Ovary (tissue), 9 donors: ENCODE results near the gene NCOA1. TPM values are rescaled to one million over a fixed set of nuclear protein-coding genes. Genes with fewer than 3 reads are reported as not detected.

Experiments
- DNase-seq, 5 donors: peaks; one replicate each; pipeline ENCODE4 v3.0.0-alpha.2; 2019 to 2020
- H3K27ac ChIP-seq, 2 donors: fragments of 200-600 bp; one replicate each; pipeline versions ENCODE4 v1.5.1 to v1.8.0; 2019 to 2022
- H3K27me3 ChIP-seq: fragments of 200-600 bp; one replicate; pipeline ENCODE4 v1.8.0; 2022
- H3K36me3 ChIP-seq: fragments of 200-600 bp; sonication (generic); one replicate; pipeline ENCODE4 v1.5.1; 2019
- H3K4me1 ChIP-seq: one replicate; pipeline ENCODE4 v1.8.1; 2013; ENCODE audit warnings: mild to moderate bottlenecking, moderate library complexity; ENCODE audit not compliant: insufficient read depth
- H3K4me3 ChIP-seq: fragments of 200-600 bp; sonication (generic); one replicate; pipeline ENCODE4 v1.5.1; 2017
- H3K9me3 ChIP-seq, 2 donors: fragments of 200-600 bp in 1 of 2; sonication (generic) in 1 of 2; one replicate each; pipeline versions ENCODE4 v1.5.1 to v1.8.1; 2013 to 2019; ENCODE audit warnings: mild to moderate bottlenecking in 1 of 2, moderate library complexity in 1 of 2
- CTCF ChIP-seq, 3 donors: fragments of 450-650 bp in 2 of 3; fragments of 200-600 bp in 1 of 3; IDR thresholded peaks; one replicate each; pipeline versions ENCODE4 v1.5.1 to v1.8.0; 2016 to 2022; ENCODE audit warnings: antibody characterized with exemption in 3 of 3, mild to moderate bottlenecking in 1 of 3
- EP300 ChIP-seq: sonication (generic); formaldehyde crosslinking; IDR thresholded peaks from one replicate; pipeline ENCODE4 v1.6.1; 2017; ENCODE audit warnings: antibody characterized with exemption
- POLR2A ChIP-seq: fragments of 450-650 bp; IDR thresholded peaks from one replicate; pipeline ENCODE4 v1.6.1; 2017; ENCODE audit warnings: antibody characterized with exemption, mild to moderate bottlenecking, moderate library complexity
- WGBS, 3 donors: extraction: QIAGEN DNeasy Blood & Tissue Kit in 1 of 3; methylation state at CpG; one replicate each; pipeline versions ENCODE4 v1.1.5 to v1.1.7; 2013 to 2017; 5-methylcytosine and 5-hydroxymethylcytosine counted together
- intact Hi-C, 4 donors: fragments of 100-400 bp; cut with DNase I; formaldehyde crosslinking; loops; one replicate each; pipeline versions ENCODE4 v1.11.0 to v1.15.1; 2022 to 2023
- polyA plus RNA-seq, 2 donors: library from polyadenylated mRNA; stranded (reverse); fragments of 200-250 nt in 1 of 2; fragments of 350-450 nt in 1 of 2; fragmentation: Illumina TruSeq in 1 of 2; extraction: RNeasy Lipid Tissue Mini Kit (QIAGEN cat#74804) in 1 of 2; gene quantifications; one replicate each; pipeline ENCODE4 v1.2.3, GENCODE V29; 2013 to 2014
- total RNA-seq, 7 donors: library from RNA; depleted of rRNA in 2 of 7; stranded (reverse); fragments of >200 nt in 2 of 7; fragmentation: NEBNext Ultra II Directional in 3 of 7; extraction: Animal tissue kit (Norgen Biotek cat#: 25700) in 3 of 7; gene quantifications; one replicate each; pipeline versions ENCODE4 v1.1.0 to v1.2.4, GENCODE V29; 2016 to 2023
- donor health status: DM: no; HTN: no; CAD: no; lungs with moderate emphysema.
- donor health status: DM: no; HTN: no; CAD: no.
- donor health status: Bipolar disorder and iron deficiency.
- donor health status: DM: yes; HTN: yes; CAD: no.
- donor health status: DM: no; HTN: no; CAD: no.
- donor health status: DM: yes; HTN: yes; CAD: no.

The NCOA1 gene
- total and polyA plus RNA-seq, 9 donors: 20.2 to 69.0 (median 57.3) TPM

DNA sequence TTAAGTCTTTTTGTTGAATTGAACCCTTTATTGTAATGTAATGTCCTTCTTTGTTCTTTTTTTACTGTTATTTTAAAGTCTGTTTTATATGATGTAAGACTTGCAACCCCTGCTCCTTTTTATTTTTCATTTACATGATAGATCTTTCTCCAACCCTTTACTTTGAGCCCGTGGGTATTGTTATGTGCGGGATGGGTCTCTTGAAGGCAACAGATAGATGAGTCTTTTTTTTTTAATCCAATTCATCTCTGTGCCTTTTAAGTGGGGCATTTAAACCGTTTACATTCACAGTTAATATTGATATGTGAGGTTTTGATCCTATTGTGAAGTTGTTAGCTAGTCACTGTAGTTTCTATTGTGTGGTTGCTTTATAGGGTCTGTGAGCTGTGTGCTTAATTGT lies 120.6 kb downstream of the NCOA1 start:
- DNase-seq: no peak
- TF ChIP-seq POLR2A (no peak), CTCF (IDR thresholded peaks at IDR 0.05) (no peak), EP300 (no peak)
- Histone ChIP-seq H3K4me3 (no peak overlapping the region), H3K27ac (no peak overlapping the region), H3K9me3 (peaks cover 0 to 2% of the 10 kb centered on the region in 2 donors), H3K27me3 (no peaks in the 10 kb centered on the region), H3K36me3 (no peaks in the 10 kb centered on the region), H3K4me1 (no peaks in the 10 kb centered on the region)
- 93 to 97% (median 94%) methylated on average over 3 of the region's 3 CpGs for WGBS, 3 donors
- intact Hi-C loops: no loop called here

DNA sequence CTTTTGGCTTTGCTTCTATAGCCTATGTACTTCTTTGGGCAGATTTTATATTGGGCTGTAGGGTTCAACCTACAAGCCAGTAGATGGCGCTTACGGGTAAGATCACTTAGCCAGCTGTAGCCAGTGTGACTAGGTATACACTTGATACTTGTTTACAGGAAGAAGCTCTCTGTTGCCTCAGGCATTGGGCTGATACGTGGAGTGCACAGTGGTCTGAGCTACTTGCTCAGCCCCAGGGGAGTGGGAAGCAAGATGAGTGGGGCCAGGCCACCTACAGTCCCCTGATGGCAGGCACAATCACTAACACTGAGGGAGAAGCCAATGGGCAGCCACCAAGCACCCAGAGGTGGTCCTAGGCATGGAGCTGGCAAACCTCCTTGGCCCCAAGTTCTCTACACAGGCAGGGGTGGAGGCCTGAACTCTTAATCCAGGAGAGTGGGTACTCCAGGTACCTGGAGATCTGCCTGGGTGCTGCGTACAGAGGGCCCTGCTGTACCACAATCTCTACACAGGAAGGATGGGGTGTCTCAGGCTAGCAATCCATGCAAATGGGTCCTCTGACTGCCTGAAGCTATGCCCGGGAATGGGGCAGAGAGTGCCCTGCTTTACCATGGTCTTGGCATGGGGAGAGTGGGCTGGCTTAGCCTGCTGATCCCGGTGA lies 122.2 kb downstream of the NCOA1 start:
- Histone ChIP-seq H3K36me3 (no peaks in the 10 kb centered on the region), H3K9me3 (peaks cover 0 to 2% of the 10 kb centered on the region in 2 donors), H3K4me3 (no peak overlapping the region), H3K27ac (no peak overlapping the region), H3K27me3 (no peaks in the 10 kb centered on the region), H3K4me1 (no peaks in the 10 kb centered on the region)
- DNase-seq: no peak
- WGBS, 3 donors: 79 to 83% (median 79%) methylated on average over 6 of the region's 6 CpGs
- TF ChIP-seq EP300: no peak
- no peak for TF ChIP-seq CTCF (IDR thresholded peaks at IDR 0.05)
- no peak for TF ChIP-seq POLR2A
- intact Hi-C loops: no loop called here

GRCh38 chr2:24616616-24617015 lies 125.6 kb downstream of the NCOA1 start:
- H3K27me3 ChIP-seq: no peaks in the 10 kb centered on the region
- no peak overlapping the region for H3K4me3 ChIP-seq
- 90 to 97% (median 94%) methylated on average over 2 of the region's 2 CpGs for WGBS, 3 donors
- intact Hi-C loops: no loop called here
- H3K36me3 ChIP-seq: no peaks in the 10 kb centered on the region
- no peaks in the 10 kb centered on the region for H3K4me1 ChIP-seq
- peaks cover 0 to 2% of the 10 kb centered on the region in 2 donors for H3K9me3 ChIP-seq
- no peak for DNase-seq
- H3K27ac ChIP-seq: no peak overlapping the region
- TF ChIP-seq EP300 (no peak), CTCF (IDR thresholded peaks at IDR 0.05) (no peak), POLR2A (no peak)

DNA sequence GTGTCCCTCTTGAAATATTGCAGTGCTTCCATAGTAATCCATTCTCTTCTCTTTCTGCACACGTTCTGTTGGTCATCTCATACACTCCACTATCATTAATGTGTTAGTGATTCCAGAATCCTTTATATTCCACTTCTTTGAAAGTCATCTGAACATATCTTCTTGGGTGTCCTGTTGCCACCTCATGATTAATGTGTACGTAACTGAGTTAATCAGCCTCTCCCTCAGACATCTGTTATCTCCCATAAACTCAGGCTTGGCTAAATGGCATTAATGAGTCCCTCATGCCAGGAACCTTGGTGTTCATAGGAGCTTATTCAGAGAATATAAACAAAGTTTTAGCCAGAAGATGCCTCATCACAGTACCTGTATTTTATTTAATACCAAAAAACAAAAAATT lies 126.4 kb downstream of the NCOA1 start:
- 87 to 92% (median 90%) methylated on average over 2 of the region's 2 CpGs for WGBS, 3 donors
- TF ChIP-seq CTCF (IDR thresholded peaks at IDR 0.05) (no peak), EP300 (no peak), POLR2A (no peak)
- intact Hi-C loops: no loop called here

More for the DNA sequence above, 126.4 kb downstream of the NCOA1 start:
- DNase-seq: no peak
- Histone ChIP-seq H3K27me3 (no peaks in the 10 kb centered on the region), H3K4me1 (peaks cover 1% of the 10 kb centered on the region), H3K9me3 (peaks cover 0 to 2% of the 10 kb centered on the region in 2 donors), H3K27ac (no peak overlapping the region), H3K4me3 (no peak overlapping the region), H3K36me3 (no peaks in the 10 kb centered on the region)
